SK-N-SH (cell line): ENCODE data around the gene SHISA3.
A peak's percentile ranks its signal among the peaks of the same experiment; 100 is the strongest.

Experiments
- FOXJ3 ChIP-seq: sonication (generic); formaldehyde crosslinking; IDR thresholded peaks from 2 replicates; pipeline ENCODE4 v1.5.1; 2020; ENCODE audit warnings: mild to moderate bottlenecking, missing genetic modification reagents
- FOXM1 ChIP-seq: IDR thresholded peaks from 2 replicates; pipeline ENCODE4 v1.4.0; 2012; ENCODE audit warnings: low read depth, mild to moderate bottlenecking
- GATA2 ChIP-seq: sonication (generic); formaldehyde crosslinking; IDR thresholded peaks from 2 replicates; pipeline ENCODE4 v1.5.0; 2020; ENCODE audit warnings: mild to moderate bottlenecking, missing genetic modification reagents
- JUND ChIP-seq: IDR thresholded peaks from 2 replicates; pipeline ENCODE4 v1.4.0; 2012
- POLR2AphosphoS5 ChIP-seq: IDR thresholded peaks from 2 replicates; pipeline ENCODE4 v1.6.1; 2012; ENCODE audit warnings: low read depth, low read length
- RAD21 ChIP-seq: IDR thresholded peaks from 2 replicates; pipeline ENCODE4 v1.6.1; 2012; ENCODE audit warnings: mild to moderate bottlenecking, low read length
- RCOR1 ChIP-seq: fragments of 150-350 bp; IDR thresholded peaks from 2 replicates; pipeline ENCODE4 v1.6.1; 2017; ENCODE audit warnings: antibody characterized with exemption, low read length
- TF ChIP-seq, protein P1 (sequence below): fragments of 200-600 bp; sonication (generic); IDR thresholded peaks from 2 replicates; pipeline ENCODE4 v1.6.1; 2017; ENCODE audit warnings: antibody characterized with exemption, mild to moderate bottlenecking, moderate library complexity
- TF ChIP-seq, protein P2 (sequence below): fragments of 150-350 bp; IDR thresholded peaks from 2 replicates; pipeline ENCODE4 v1.6.1; 2017; ENCODE audit warnings: antibody characterized with exemption, low read length, low read depth, borderline replicate concordance
- TF ChIP-seq, protein P3 (sequence below): IDR thresholded peaks from 2 replicates; pipeline ENCODE4 v1.4.0; 2012; ENCODE audit warnings: low read depth
- TF ChIP-seq, protein P4 (sequence below): IDR thresholded peaks from 2 replicates; pipeline ENCODE4; 2012
- TF ChIP-seq, protein P5 (sequence below): IDR thresholded peaks from 2 replicates; pipeline ENCODE4 v1.6.1; 2012; ENCODE audit warnings: mild to moderate bottlenecking, low read depth, low read length, moderate library complexity

DNA sequence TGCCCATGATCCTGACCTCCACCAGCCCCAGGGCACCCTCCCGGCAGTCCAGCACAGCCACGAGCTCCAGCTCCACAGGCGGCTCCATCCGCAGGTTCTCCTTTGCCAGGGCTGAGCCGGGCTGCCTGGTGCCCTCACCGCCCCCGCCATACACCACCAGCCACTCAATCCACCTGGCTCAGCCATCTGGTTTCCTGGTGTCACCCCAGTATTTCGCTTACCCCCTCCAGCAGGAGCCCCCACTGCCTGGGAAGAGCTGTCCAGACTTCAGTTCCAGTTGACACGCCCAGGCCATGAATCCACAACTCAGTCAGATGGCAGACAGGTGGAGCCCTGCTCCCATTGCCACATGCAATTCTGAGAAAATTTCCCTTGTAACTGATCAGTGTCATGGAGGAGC, 3.9 kb downstream of the SHISA3 start:
- TF ChIP-seq, protein P1, sequence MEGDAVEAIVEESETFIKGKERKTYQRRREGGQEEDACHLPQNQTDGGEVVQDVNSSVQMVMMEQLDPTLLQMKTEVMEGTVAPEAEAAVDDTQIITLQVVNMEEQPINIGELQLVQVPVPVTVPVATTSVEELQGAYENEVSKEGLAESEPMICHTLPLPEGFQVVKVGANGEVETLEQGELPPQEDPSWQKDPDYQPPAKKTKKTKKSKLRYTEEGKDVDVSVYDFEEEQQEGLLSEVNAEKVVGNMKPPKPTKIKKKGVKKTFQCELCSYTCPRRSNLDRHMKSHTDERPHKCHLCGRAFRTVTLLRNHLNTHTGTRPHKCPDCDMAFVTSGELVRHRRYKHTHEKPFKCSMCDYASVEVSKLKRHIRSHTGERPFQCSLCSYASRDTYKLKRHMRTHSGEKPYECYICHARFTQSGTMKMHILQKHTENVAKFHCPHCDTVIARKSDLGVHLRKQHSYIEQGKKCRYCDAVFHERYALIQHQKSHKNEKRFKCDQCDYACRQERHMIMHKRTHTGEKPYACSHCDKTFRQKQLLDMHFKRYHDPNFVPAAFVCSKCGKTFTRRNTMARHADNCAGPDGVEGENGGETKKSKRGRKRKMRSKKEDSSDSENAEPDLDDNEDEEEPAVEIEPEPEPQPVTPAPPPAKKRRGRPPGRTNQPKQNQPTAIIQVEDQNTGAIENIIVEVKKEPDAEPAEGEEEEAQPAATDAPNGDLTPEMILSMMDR = 0 out of 2 replicates have a peak, but pooled peaks have one; percentile 12
- TF ChIP-seq, protein P2, sequence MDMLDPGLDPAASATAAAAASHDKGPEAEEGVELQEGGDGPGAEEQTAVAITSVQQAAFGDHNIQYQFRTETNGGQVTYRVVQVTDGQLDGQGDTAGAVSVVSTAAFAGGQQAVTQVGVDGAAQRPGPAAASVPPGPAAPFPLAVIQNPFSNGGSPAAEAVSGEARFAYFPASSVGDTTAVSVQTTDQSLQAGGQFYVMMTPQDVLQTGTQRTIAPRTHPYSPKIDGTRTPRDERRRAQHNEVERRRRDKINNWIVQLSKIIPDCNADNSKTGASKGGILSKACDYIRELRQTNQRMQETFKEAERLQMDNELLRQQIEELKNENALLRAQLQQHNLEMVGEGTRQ = no peak
- TF ChIP-seq RAD21 = peak; percentile 56
- no peak for TF ChIP-seq JUND
- no peak for TF ChIP-seq POLR2AphosphoS5
- TF ChIP-seq, protein P3, sequence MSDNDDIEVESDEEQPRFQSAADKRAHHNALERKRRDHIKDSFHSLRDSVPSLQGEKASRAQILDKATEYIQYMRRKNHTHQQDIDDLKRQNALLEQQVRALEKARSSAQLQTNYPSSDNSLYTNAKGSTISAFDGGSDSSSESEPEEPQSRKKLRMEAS = no peak
- TF ChIP-seq FOXJ3 = no peak
- TF ChIP-seq, protein P4, sequence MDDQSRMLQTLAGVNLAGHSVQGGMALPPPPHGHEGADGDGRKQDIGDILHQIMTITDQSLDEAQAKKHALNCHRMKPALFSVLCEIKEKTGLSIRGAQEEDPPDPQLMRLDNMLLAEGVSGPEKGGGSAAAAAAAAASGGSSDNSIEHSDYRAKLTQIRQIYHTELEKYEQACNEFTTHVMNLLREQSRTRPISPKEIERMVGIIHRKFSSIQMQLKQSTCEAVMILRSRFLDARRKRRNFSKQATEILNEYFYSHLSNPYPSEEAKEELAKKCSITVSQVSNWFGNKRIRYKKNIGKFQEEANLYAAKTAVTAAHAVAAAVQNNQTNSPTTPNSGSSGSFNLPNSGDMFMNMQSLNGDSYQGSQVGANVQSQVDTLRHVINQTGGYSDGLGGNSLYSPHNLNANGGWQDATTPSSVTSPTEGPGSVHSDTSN = no peak
- TF ChIP-seq, protein P5, sequence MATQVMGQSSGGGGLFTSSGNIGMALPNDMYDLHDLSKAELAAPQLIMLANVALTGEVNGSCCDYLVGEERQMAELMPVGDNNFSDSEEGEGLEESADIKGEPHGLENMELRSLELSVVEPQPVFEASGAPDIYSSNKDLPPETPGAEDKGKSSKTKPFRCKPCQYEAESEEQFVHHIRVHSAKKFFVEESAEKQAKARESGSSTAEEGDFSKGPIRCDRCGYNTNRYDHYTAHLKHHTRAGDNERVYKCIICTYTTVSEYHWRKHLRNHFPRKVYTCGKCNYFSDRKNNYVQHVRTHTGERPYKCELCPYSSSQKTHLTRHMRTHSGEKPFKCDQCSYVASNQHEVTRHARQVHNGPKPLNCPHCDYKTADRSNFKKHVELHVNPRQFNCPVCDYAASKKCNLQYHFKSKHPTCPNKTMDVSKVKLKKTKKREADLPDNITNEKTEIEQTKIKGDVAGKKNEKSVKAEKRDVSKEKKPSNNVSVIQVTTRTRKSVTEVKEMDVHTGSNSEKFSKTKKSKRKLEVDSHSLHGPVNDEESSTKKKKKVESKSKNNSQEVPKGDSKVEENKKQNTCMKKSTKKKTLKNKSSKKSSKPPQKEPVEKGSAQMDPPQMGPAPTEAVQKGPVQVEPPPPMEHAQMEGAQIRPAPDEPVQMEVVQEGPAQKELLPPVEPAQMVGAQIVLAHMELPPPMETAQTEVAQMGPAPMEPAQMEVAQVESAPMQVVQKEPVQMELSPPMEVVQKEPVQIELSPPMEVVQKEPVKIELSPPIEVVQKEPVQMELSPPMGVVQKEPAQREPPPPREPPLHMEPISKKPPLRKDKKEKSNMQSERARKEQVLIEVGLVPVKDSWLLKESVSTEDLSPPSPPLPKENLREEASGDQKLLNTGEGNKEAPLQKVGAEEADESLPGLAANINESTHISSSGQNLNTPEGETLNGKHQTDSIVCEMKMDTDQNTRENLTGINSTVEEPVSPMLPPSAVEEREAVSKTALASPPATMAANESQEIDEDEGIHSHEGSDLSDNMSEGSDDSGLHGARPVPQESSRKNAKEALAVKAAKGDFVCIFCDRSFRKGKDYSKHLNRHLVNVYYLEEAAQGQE = no peak
- no peak for TF ChIP-seq GATA2
- no peak for TF ChIP-seq FOXM1
- TF ChIP-seq RCOR1 = no peak
